ENCODE results near the gene TGFB1.

Gene TGFB1

DNA sequence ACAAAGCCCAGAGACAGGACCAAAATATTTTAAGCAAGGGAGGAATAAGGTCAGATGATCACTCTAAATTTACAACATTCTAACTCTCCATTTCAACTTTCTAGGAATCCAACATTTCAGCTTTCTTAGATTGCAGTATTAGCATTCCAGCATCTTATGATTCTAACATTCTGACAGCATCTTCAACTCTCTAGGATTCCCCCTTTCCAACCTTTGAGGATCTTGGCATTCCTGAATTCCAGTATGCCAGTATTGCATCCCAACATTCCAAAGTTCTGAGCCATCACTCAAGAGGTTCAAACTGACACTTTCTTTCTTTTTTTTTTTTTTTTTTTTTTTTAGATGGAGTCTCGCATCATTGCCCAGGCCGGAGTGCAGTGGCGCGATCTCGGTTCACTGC, 13.8 kb downstream of the TGFB1 start:
- no peak for DNase-seq

DNA sequence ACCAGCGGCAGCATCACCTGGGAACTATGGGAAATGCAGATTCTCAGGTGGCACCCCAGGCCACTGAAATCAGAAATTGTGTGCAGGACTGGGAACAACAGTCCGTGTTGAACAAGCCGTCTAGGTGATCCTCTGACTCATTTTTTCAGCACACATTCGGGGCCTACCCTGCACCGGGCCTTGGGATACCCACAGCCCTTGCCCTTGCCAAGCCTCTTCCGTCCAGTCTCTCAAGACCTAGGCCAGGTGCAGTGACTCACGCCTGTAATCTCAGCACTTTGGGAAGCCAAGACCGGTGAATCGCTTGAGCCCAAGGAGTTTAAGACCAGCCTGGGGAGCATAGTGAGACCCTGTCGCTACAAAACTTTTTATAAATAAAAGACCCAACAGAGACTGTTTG, 18.3 kb downstream of the TGFB1 start:
- DNase-seq = no peak

DNA sequence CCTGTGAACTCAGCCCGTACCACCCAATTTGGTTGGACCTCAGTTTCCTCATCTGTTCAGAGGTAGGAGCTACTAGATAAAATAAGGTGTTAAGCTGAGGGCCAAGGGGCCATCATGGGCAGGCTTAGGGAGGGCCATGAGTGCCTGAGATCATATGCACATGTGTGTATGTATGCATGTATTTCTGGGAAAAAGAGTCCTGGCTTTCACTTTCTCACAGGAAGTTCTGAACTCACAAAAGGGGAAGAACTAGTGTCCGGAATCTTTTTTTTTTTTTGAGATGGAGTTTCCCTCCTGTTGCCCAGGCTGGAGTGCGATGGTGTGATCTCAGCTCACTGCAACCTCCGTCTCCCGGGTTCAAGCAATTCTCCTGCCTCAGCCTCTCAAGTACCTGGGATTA, 18.9 kb downstream of the TGFB1 start:
- DNase-seq = no peak

DNA sequence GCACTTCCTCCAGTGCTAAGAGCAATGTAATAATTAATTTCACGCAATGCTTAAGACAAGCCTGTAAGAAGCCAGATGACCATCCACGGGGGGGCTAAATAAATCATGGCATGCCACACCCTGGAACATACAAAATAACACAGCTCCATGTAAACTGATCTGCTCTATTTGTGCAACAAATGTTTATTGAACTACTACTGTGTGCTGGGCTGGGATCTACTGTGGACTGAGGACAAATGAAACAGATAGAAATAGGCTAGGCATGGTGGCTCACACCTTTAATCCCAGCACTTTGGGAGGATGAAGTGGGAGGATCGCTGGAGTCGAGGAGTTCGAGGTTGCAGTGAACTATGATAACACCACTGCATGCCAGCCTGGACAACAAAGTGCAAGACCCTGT, 21.3 kb downstream of the TGFB1 start:
- no peak for DNase-seq

DNA sequence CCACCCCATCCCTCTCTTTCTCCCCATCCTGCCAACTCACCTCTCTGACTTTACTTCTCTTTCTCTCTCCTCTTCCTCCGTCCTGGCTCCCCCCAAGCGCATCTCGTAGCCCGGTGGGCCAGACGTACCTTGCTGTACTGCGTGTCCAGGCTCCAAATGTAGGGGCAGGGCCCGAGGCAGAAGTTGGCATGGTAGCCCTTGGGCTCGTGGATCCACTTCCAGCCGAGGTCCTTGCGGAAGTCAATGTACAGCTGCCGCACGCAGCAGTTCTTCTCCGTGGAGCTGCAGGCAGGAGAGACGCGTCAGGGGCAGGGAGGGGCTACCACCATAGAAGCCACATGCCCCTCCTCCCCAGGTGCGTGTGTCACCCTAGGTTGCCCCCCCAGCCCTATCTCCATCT, 21.7 kb downstream of the TGFB1 start:
- no peak for DNase-seq

DNA sequence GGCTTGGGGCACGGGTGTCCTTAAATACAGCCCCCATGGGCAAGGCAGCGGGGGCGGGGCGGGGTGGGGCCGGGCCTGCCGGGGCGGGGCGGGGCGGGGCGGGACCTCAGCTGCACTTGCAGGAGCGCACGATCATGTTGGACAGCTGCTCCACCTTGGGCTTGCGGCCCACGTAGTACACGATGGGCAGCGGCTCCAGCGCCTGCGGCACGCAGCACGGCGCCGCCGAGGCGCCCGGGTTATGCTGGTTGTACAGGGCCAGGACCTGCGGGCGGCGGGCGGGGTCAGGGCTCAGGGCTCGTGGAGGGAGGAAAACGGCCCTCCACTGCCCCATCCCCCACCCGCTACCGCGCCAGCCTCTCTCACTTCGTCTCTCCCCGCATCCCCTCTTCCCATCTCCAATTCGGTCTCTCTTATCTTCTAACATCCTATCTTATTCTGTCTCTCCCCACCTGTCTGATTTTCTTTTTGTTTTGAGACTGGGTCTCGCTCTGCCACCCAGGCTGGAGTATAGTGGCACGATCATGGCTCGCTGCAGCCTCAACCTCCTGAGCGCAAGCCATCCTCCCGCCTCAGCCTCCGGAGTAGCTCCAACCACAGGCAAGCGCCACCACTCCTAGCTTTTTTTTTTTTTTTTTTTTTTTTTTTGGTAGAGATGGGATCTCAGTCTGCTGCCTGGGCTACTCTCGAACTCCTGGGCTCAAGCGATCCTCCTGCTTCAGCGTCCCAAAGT, 22.6 kb downstream of the TGFB1 start:
- DNase-seq = no peak

DNA sequence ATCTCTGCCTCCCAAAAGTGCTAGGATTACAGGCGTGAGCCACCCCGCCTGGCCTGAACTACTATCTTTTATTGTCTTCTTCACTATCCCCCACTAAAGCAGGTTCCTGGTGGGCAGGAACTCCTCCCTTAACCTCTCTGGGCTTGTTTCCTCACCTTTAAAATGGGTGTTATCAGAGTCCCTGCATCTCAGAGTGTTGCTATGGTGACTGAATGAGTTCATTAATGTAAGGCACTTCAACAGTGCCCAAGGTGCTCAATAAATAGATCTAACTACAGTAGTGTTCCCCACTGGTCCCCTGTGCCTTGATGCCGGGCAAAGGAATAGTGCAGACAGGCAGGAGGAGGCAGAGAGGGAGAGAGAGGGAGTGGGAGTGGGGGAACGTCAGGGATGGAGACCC, 23.2 kb downstream of the TGFB1 start:
- no peak for DNase-seq

DNA sequence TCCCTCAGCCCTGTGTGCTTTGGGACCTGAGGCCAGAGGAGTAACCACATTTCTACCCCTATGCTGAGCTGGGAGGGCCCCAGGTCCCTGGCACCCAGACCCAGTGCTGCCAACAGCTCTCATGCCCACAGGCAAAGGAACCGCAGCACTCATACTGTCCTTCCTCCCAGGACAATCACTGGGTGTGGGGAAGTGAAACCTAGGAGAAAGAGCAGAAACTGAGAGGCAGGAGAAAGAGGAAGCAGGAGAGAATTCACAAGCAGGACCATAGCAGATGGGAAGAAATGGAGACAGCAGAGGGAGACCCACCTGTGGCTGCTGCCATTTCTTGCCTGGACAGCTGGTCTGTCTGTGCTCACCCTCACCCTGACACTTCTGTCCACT, 24.9 kb downstream of the TGFB1 start:
- peak; percentile 77 for DNase-seq

DNA sequence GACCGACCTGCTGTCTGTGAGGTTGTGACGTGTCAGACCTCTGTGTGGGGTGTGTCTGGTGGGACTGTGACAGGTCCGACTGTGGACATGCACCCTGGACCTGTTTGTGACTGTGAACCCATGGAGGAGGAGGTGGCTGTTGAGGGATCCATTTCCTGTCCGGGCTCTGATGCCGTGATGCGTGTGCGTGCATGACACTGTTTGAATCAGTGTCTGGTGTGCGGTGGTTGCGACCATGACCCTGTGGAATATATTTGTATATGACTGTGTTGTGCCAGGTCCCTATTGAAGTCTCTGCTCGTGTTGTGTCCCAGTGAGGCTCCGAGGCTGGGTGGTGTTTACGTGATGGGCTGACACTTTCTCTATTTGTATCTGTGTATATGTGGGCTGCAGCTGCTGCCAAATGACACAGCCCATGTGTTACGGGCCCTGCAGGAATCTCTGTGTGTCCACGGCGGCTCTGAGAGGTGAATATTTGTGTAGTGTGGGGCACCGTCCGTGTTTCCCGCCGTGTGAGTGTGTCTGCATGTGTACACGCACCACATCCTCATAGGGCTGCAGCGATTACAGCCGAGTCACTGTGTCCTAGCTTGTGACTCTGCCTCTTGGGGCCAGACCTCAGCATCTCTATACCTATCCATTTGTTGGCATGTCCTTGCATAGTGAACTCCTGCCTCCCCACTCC, 25.4 kb downstream of the TGFB1 start:
- DNase-seq = no peak

DNA sequence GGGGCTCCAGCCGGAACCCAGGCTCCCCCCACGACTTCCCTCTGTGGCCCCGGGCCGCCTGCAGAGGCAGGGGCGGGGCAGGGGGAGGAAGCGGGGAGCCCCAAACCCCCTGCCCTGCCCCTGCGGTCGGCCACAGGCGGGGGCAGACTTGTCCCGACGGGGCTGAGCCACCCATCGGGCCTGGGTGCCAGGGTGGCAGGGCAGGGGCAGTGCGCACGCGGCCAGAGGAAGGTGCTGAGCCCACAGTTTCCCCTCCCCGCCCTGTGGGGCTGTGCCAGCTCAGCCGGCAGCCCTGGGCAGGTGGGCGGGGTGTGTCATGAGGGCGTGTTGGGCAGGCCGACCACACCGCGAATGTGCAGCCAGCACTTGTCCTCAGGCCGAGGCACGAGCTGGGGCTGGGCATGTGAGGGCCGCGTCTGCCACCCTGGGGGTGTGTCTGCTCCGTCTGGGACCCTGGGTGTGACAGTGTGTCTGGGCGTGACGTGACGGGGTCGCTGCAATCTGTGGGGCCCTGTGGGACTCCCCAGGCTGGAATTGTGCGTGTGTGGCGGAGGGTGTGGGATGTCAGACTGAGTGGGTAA, 26.1 kb downstream of the TGFB1 start:
- peak; percentile 95 for DNase-seq

DNA sequence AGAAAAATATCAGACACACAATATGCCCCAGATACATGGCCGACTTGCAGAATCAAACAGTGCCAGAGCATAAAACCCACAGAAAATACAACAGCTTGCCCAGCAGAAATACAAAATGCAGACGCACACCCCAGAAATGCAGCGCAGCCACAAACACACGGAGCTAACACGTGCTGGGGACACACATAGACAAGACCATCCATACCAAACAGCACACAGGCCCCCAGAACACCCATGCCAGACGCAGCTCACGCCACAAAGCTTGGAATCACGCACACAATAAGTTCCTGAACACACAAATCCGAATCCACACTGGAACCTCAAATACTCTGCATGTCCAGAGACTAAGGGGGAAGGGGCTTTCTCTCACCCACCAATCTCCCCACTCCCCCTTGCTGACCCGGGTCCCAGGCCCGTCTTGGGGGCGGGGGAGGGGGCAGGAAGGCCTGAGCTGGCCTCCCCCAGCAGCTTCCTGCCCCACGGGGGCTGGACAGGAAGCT, 26.6 kb downstream of the TGFB1 start:
- peak; percentile 52 for DNase-seq

DNA sequence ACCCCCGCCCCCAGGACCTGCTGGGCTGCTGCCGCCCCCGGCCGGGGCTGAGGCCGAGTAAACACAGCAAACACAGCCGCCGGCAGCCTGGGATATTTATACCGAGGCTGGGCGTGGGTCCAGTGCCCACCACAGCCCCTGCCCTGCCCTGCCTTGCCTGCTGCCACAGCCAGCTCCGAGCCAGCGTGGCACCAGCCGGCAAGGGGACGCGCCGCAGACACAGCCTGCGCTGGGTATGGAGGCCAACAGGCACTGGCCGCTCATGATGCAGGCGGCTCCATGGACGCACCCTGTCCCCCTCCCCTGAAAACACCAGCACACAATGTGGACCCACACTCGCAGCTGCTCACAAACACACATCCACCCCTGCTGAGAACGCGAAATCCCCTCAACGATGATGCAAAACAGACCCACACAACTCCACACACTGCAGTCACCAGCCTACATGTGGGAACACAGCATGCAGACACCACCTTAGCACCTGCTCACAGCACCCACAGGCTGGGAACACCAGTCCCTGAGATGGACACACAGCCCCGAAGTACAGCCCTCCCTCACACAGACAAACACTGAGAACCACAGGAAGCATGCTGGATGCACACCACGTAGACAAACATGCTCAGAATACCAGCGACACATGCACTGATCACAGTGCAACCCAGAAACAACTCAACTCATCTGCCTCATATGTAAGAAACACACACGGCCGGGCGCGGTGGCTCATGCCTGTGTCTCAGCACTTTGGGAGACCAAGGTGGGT, 27.6 kb downstream of the TGFB1 start:
- DNase-seq = no peak

DNA sequence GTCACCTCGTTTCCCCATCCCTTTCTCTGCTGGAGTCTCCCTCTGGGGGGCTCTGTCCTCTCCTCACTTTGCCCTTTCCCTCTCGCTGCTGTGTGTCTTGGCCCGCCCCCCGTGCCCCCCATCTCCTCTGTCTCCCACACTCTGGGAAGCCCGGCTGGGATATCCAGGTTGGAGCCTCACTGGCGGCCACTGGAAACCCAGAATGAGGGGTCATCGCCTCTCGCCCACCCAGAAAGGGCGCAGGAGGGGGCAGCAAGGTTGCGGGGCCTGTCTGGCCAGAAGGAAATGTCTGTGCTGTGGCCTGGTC, 28.1 kb downstream of the TGFB1 start:
- DNase-seq = no peak

DNA sequence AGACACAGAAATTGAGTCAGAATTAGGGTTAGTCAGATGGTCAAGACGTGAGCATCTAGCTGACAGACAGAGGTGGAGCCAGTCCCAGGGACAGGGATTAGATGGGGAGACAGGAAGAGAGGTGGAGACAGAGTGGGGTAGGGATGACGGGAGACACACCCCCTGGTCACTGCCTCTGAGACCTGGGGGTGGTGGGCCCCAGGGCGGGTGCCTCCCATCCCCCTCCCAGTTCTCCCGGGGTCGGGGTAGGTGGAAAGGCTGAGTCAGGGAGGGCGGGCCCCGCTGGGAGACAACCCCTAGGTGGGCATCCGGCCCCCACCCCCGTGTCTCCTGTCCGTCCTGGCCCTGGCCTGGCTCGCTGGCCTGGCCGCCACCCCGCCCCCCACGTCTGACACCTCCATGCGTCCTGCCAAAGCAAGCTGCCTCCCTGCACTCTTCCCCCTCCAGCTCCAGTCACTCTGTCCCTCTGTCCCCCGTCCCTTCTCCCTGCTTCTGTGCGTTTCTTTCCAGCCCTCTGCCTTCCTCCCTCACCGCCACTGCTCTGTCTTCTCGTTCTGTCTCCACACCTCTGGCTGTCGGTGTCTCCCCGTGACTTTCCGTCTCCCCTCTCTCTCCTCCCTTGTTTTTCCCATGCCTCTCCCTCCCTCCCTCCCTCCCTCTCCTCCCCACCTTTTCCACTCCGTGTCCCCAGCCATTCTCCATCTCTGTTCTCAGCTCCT, 28.6 kb downstream of the TGFB1 start:
- DNase-seq = no peak

DNA sequence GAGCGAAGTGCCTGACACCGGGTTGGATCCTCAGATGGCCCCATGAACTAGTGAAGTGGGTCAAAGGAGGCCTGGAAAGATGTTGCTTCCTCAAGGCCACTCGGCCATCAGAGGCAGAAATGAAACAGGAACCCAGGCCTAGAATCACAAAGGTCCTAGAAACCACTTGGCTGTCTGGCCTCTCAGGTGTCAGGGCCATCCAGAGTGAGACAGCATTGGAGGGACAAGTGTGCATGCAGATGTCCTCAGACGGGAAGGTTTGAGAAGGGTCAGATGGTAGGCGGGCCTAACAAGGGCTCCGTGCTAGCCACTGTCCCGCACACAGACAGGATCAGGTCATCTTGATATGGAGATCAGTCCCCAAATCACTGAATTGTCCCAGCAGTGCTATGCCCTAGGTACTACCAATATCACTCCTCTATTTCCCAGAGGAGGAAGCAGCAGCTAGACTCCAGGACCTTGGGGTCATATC, 29.5 kb downstream of the TGFB1 start:
- no peak for DNase-seq

DNA sequence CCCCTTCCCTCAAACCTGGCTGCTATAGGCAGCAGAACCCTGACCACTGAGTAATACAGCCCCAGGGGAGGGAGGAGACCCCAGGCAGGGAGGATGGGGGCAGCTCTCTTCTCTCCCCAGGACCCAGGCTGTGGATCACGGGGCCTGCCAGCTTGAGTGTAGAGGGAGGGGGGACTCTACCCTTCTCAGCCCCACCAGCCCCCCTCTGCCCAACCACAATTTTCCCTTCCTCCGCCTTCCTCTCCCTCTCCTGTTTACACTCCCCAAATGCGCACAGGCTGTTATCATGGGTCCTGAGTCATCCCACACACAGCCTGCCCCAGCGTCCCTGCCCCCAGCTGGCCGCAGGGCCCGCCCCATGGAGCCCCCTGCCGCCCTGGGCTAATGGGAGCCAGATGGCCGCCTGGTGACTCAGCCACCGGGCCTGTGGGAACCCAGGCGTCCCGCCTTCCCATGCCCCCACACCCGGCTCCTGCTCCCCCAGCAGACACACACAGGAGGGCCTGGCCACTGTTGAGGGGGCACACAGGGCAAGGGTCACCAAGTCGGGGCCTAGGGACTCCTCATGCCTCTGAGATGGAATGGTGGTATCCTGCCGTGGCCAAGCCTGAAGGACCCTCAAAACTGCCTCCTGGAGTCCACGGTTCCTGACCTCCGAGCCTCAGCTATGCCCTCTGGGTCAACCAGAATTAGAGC, 30.1 kb downstream of the TGFB1 start:
- DNase-seq = no peak

DNA sequence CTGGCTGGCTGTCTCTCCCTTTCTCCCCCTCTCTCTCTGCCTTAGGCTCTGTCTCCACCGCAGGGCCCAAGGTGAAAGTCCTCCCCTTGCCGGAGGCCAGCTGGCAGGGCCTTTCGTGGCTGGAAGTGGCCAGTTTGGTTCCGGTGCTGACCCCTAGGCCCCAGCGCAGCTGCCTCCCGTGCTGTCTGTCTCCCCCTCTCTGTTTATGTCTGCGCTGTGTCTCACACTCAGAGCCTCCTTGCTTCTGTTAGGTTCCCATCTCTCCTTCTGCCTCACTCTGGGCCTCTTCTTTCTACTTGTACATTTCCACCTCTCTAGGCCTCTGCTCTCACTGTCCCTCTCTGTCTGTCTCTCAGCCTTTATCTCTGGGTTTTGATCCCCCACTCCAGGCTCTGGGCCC, 30.7 kb downstream of the TGFB1 start:
- DNase-seq = no peak

DNA sequence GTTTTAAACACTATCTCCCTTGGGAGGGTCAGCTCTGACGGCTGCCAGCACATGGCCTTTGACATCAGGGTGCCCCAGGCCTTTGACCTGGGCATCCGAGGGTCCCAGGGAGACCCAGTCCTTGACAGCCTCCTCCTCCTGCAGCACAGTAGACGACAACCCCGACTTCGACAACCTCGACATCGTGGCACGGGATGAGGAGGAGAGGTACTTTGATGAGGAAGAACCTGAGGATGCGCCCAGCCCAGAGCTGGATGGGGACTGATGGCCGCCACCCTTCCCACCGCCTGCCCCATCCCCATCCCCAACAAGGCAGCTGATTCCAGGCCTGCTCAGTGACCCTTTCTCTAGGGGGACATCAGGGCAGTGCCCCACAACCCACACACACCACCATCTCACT, 31.3 kb downstream of the TGFB1 start:
- no peak for DNase-seq

DNA sequence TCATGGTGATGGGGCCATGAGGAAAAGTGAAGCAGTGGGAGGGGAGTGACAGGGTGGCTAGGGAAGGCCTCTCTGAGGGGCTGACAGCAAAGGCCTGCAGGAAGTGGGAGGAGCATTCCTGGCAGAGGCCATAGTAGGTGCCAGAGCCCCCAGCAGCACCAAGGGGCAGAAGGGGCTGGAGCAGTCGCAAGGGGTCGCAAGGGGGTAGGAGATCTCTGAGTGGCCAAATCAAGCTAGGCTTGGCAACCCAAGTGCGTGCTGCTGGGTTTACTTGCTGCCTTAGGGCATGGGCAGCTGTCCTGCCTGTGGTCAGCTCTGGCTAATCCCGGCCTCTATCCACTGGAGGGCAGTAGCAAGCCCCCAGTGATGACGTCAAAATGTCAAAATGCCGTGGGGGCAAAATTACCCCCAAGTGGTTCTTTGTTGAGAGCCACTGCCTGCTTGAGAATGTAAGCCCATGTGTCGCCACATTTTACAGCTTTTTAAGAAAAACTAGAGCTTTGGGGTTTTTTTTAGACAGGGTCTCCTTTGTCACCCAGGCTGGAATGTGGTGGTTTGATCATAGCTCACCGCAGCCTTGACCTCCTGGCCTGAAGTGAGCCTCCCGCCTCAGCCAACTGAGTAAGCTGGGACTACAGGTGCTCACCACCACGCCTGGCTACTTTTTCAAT, 32.0 kb downstream of the TGFB1 start:
- DNase-seq = no peak

DNA sequence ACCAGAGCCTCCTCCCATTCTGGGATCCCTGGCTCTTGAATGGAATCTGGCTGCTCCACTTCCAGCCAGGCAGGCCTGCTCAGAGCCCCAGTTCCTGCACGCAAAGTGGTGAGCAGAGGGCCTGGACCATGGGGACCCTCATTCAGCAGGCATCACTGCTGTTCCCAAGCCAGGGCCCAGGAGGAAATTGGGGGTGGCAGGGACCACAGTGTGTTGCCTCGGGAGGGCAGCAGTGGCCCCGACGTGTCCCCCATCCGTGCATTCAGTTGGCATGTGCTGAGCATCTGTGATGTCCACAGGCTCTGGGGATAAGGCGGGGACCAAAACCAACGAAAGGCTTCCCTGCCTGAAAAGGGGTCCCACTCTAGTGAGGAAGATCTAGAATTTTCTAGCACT, 32.5 kb downstream of the TGFB1 start:
- no peak for DNase-seq

DNA sequence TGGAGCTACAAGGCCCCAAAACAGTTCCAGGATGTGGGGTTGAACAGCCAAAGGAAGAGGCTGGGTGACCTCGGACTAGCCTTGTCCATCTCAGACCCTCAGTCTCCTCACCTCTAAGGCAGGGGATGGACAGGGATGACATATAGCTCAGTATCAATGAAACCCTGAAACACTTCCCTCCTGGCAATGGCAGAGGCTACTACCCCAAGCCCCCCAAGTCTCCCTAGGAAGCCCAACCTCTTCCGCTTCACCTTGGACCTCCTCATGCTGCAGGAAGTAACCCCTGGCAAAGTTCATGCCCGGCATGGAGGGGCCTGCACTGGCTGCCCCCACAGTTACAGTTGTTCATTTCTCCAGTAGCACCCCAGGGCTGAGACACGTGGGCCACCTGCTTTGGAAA, 33.2 kb downstream of the TGFB1 start:
- DNase-seq = no peak

DNA sequence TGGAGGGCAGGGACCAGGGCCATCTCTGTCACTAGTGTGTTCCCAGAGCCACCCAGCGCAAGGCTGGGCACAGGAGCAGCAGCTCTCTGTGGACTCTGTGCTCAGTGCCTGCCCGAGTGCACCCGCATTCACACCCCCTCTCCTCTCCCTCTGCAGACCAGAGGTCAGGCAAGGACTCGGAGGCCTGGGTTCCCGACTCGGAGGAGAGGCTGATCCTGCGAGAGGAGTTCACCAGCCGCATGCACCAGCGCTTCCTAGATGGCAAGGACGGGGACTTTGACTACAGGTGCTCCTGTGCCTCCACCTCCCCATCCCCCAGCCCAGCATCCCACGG, 33.6 kb downstream of the TGFB1 start:
- DNase-seq = no peak
